OCI-LY1 (cell line): Measurements from ENCODE around the gene CD163L1.

Experiments
- CTCF ChIP-seq: fragments of 200-600 bp; sonication (generic), shearing (Covaris generic); IDR thresholded peaks from 2 replicates; pipeline ENCODE4 v1.5.1; 2017; ENCODE audit warnings: mild to moderate bottlenecking, antibody characterized with exemption, low read length, moderate library complexity, mixed read lengths
- EZH2 ChIP-seq: fragments of 200-600 bp; sonication (generic), shearing (Covaris generic); IDR thresholded peaks from 2 replicates; pipeline ENCODE4 v1.8.0; 2017; ENCODE audit warnings: borderline replicate concordance, mixed run types, mild to moderate bottlenecking, antibody characterized with exemption, low read length, moderate library complexity, mixed read lengths

- no peak for TF ChIP-seq EZH2
- no peak for TF ChIP-seq CTCF
Observed at GRCh38 chr12:7444537-7444936, 584 bp upstream of the CD163L1 start.
